ENCODE data around the gene GRIK4.

Gene GRIK4

GRCh38 chr11:120568572-120569307, 57.2 kb downstream of the GRIK4 start:
- no peaks in the 10 kb centered on the region for H3K36me3 ChIP-seq

GRCh38 chr11:120569861-120570260, 58.3 kb downstream of the GRIK4 start:
- Histone ChIP-seq H3K9me3 (replicated peaks in 1 of 11) (no peaks in the 10 kb centered on the region), H3K4me2 (no peak overlapping the region), H3K9ac (no peak overlapping the region), H3K4me1 (peaks cover 8 to 15% (median 13%) of the 10 kb centered on the region in 10 experiments), H3K36me3 (no peaks in the 10 kb centered on the region), H3K4me3 (no peak overlapping the region), H3K27me3 (peaks cover 0 to 14% (median 10%) of the 10 kb centered on the region in 11 experiments; a peak in 18 of 22 replicates), H3K27ac (no peak overlapping the region), H4K20me1 (no peaks in the 10 kb centered on the region)
- no peak for TF ChIP-seq Cebpa-rat (IDR thresholded peaks at IDR 0.05)

More at GRCh38 chr11:120568572-120569307, 57.2 kb downstream of the GRIK4 start:
- Histone ChIP-seq H3K27me3 (peaks cover 10 to 25% (median 20%) of the 10 kb centered on the region in 11 experiments), H3K4me1 (peaks cover 15 to 26% (median 22%) of the 10 kb centered on the region in 10 experiments), H3K4me3 (no peak overlapping the region), H4K20me1 (peaks cover 0 to 5% (median 0%) of the 10 kb centered on the region in 11 experiments; a peak in 2 of 22 replicates), H3K4me2 (no peak overlapping the region), H3K27ac (no peak overlapping the region), H3K9me3 (replicated peaks in 1 of 11) (no peaks in the 10 kb centered on the region), H3K9ac (no peak overlapping the region)
- TF ChIP-seq Cebpa-rat (IDR thresholded peaks at IDR 0.05): no peak

GRCh38 chr11:120571476-120571875, 59.9 kb downstream of the GRIK4 start:
- Histone ChIP-seq H3K4me1 (no peaks in the 10 kb centered on the region), H3K27me3 (no peaks in the 10 kb centered on the region), H3K9ac (no peak overlapping the region), H3K9me3 (replicated peaks in 1 of 11) (no peaks in the 10 kb centered on the region), H4K20me1 (no peaks in the 10 kb centered on the region), H3K4me2 (no peak overlapping the region), H3K27ac (no peak overlapping the region), H3K4me3 (no peak overlapping the region), H3K36me3 (no peaks in the 10 kb centered on the region)
- no peak for TF ChIP-seq Cebpa-rat (IDR thresholded peaks at IDR 0.05)

- Histone ChIP-seq H3K4me3 (no peak overlapping the region), H3K36me3 (no peaks in the 10 kb centered on the region), H3K27me3 (no peaks in the 10 kb centered on the region), H3K27ac (no peak overlapping the region), H3K9ac (no peak overlapping the region), H4K20me1 (no peaks in the 10 kb centered on the region; a peak in 2 of 22 replicates), H3K9me3 (replicated peaks in 1 of 11) (no peaks in the 10 kb centered on the region), H3K4me1 (peaks cover 0 to 4% (median 0%) of the 10 kb centered on the region in 10 experiments; a peak in 1 of 20 replicates), H3K4me2 (no peak overlapping the region)
- no peak for TF ChIP-seq Cebpa-rat (IDR thresholded peaks at IDR 0.05)
Measured at GRCh38 chr11:120573756-120574354, 62.3 kb downstream of the GRIK4 start.

GRCh38 chr11:120574876-120575275, 63.3 kb downstream of the GRIK4 start:
- TF ChIP-seq Cebpa-rat (IDR thresholded peaks at IDR 0.05): no peak
- no peaks in the 10 kb centered on the region for H3K36me3 ChIP-seq

GRCh38 chr11:120575461-120575860, 63.9 kb downstream of the GRIK4 start:
- H3K4me3 ChIP-seq: no peak overlapping the region
- no peak overlapping the region for H3K9ac ChIP-seq
- H3K9me3 ChIP-seq (replicated peaks in 1 of 11): no peaks in the 10 kb centered on the region
- H3K4me1 ChIP-seq: peaks cover 0 to 4% (median 0%) of the 10 kb centered on the region in 10 experiments; a peak in 1 of 20 replicates
- no peaks in the 10 kb centered on the region for H3K27me3 ChIP-seq
- H3K27ac ChIP-seq: no peak overlapping the region
- no peak for TF ChIP-seq Cebpa-rat (IDR thresholded peaks at IDR 0.05)
- H3K36me3 ChIP-seq: no peaks in the 10 kb centered on the region
- H4K20me1 ChIP-seq: no peaks in the 10 kb centered on the region; a peak in 2 of 22 replicates
- no peak overlapping the region for H3K4me2 ChIP-seq

More at GRCh38 chr11:120574876-120575275, 63.3 kb downstream of the GRIK4 start:
- no peak overlapping the region for H3K4me3 ChIP-seq
- no peak overlapping the region for H3K4me2 ChIP-seq
- H3K9ac ChIP-seq: no peak overlapping the region
- H3K27me3 ChIP-seq: no peaks in the 10 kb centered on the region
- peaks cover 0 to 4% (median 0%) of the 10 kb centered on the region in 10 experiments; a peak in 1 of 20 replicates for H3K4me1 ChIP-seq
- no peaks in the 10 kb centered on the region for H3K9me3 ChIP-seq (replicated peaks in 1 of 11)
- H4K20me1 ChIP-seq: no peaks in the 10 kb centered on the region; a peak in 2 of 22 replicates
- H3K27ac ChIP-seq: no peak overlapping the region

- no peak for TF ChIP-seq Cebpa-rat (IDR thresholded peaks at IDR 0.05)
- Histone ChIP-seq H3K9me3 (replicated peaks in 1 of 11) (no peaks in the 10 kb centered on the region), H3K4me2 (no peak overlapping the region), H3K4me3 (no peak overlapping the region), H3K27me3 (no peaks in the 10 kb centered on the region), H3K9ac (no peak overlapping the region), H3K27ac (no peak overlapping the region), H3K4me1 (peaks cover 0 to 4% (median 2%) of the 10 kb centered on the region in 10 experiments; a peak in 4 of 20 replicates), H3K36me3 (no peaks in the 10 kb centered on the region), H4K20me1 (no peaks in the 10 kb centered on the region; a peak in 2 of 22 replicates)
Measured at GRCh38 chr11:120576606-120577005, 65.1 kb downstream of the GRIK4 start.

- no peaks in the 10 kb centered on the region for H3K27me3 ChIP-seq
- no peaks in the 10 kb centered on the region; a peak in 2 of 22 replicates for H4K20me1 ChIP-seq
- no peak for TF ChIP-seq Cebpa-rat (IDR thresholded peaks at IDR 0.05)
- no peak overlapping the region for H3K27ac ChIP-seq
- H3K4me2 ChIP-seq: no peak overlapping the region
- H3K9ac ChIP-seq: no peak overlapping the region
- no peaks in the 10 kb centered on the region for H3K9me3 ChIP-seq (replicated peaks in 1 of 11)
- peaks cover 0 to 8% (median 2%) of the 10 kb centered on the region in 10 experiments; a peak in 4 of 20 replicates for H3K4me1 ChIP-seq
- no peaks in the 10 kb centered on the region for H3K36me3 ChIP-seq
- no peak overlapping the region for H3K4me3 ChIP-seq
Measured at GRCh38 chr11:120577041-120577440, 65.5 kb downstream of the GRIK4 start.

GRCh38 chr11:120577624-120578363, 66.2 kb downstream of the GRIK4 start:
- H3K4me3 ChIP-seq: no peak overlapping the region
- TF ChIP-seq Cebpa-rat (IDR thresholded peaks at IDR 0.05): no peak

More at GRCh38 chr11:120577624-120578363, 66.2 kb downstream of the GRIK4 start:
- Histone ChIP-seq H3K36me3 (no peaks in the 10 kb centered on the region), H4K20me1 (no peaks in the 10 kb centered on the region; a peak in 2 of 22 replicates), H3K4me2 (no peak overlapping the region; a peak in 1 of 22 replicates), H3K27ac (no peak overlapping the region), H3K9ac (no peak overlapping the region), H3K27me3 (no peaks in the 10 kb centered on the region), H3K4me1 (peaks cover 0 to 8% (median 2%) of the 10 kb centered on the region in 10 experiments; a peak in 4 of 20 replicates), H3K9me3 (replicated peaks in 1 of 11) (peaks cover 3 to 5% (median 4%) of the 10 kb centered on the region in 11 experiments; a peak in 14 of 22 replicates)
